ENCODE results near the gene ASXL1.

Gene ASXL1

DNA sequence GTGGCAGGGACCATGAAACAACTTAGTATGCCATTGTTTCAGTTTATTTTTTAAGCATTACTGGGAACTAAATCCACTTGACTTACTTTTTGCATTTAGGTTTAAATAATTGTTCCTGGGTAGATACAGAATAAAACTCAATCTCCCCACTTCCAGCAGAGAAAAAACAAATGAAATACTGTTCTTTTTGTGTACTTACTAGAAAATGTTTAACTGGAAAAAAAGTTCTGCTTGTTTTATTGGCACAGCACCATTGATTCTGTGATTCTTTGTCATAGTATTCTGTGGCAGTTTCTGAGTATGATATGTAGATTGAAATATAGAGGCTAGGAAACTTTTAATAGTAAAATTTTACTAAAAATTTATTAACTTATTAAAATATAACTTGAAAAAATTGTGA, 10.2 kb downstream of the ASXL1 start:
- Histone ChIP-seq H3K9ac (ENCODE audit: low read depth, low read length, poor library complexity) (no peak overlapping the region), H3K18ac (ENCODE audit: low read length) (no peak overlapping the region), H2BK120ac (ENCODE audit: low read depth, low read length) (no peak overlapping the region), H2BK15ac (ENCODE audit: low read length) (no peak overlapping the region), H3K4me3 (ENCODE audit: low read length in 2 of 2) (no peak overlapping the region), H2BK12ac (ENCODE audit: low read length) (no peak overlapping the region), H2AK5ac (ENCODE audit: low read depth, low read length) (no peak overlapping the region), H3K14ac (ENCODE audit: low read length) (no peak overlapping the region), H3K23ac (ENCODE audit: low read depth, low read length, poor library complexity) (no peak overlapping the region), H3K4me2 (ENCODE audit: insufficient read depth, low read length, poor library complexity, severe bottlenecking) (no peak overlapping the region), H4K8ac (ENCODE audit: low read depth, low read length) (no peak overlapping the region), H3K4ac (ENCODE audit: low read length) (no peak overlapping the region), H2BK5ac (ENCODE audit: low read length) (no peak overlapping the region), H3K4me1 (ENCODE audit: control insufficient read depth in 2 of 2, insufficient read depth in 1 of 2, low read depth in 1 of 2, low read length in 2 of 2) (peaks cover 11 to 17% of the 10 kb centered on the region in 2 donors), H3K9me3 (replicated peaks in 1 of 2; ENCODE audit: control insufficient read depth in 2 of 2, insufficient read depth in 1 of 2, low read depth in 1 of 2, low read length in 2 of 2) (no peaks in the 10 kb centered on the region), H3K36me3 (replicated peaks in 1 of 2; ENCODE audit: control insufficient read depth in 2 of 2, insufficient read depth in 2 of 2, low read length in 2 of 2) (peaks cover 6 to 75% of the 10 kb centered on the region in 2 donors), H3K27ac (replicated peaks; ENCODE audit: low read length) (no peak overlapping the region), H4K91ac (ENCODE audit: low read depth, low read length, poor library complexity) (no peak overlapping the region), H3K27me3 (ENCODE audit: control insufficient read depth in 3 of 3, insufficient read depth in 3 of 3, low read depth in 1 of 3, low read length in 3 of 3) (no peaks in the 10 kb centered on the region), H3K79me1 (ENCODE audit: low read depth, low read length) (peaks cover 8% of the 10 kb centered on the region), H2AFZ (ENCODE audit: low read length) (no peak overlapping the region)
- no peak for DNase-seq (ENCODE audit: low spot score)

DNA sequence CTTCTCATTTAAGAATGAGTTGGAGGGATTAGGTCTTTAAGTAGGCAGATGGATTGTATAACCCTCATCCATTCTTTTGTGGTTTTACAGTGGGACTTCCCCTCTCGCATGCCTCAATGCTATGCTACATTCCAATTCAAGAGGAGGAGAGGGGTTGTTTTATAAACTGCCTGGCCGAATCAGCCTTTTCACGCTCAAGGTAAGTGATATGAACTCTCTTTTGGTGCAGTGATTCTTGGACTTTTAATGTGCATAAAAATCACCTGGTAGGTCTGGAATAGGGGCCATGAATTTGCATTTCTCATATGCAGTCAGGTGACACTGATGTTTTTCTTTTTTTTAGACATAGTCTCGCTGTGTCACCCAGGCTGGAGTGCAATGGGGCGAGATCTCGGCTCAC, 10.8 kb downstream of the ASXL1 start:
- no peak overlapping the region for H4K91ac ChIP-seq (ENCODE audit: low read depth, low read length, poor library complexity)
- no peak overlapping the region for H2AK5ac ChIP-seq (ENCODE audit: low read depth, low read length)
- no peak overlapping the region for H3K18ac ChIP-seq (ENCODE audit: low read length)
- H4K8ac ChIP-seq (ENCODE audit: low read depth, low read length) = no peak overlapping the region
- no peak overlapping the region for H2BK12ac ChIP-seq (ENCODE audit: low read length)
- H3K27ac ChIP-seq (replicated peaks; ENCODE audit: low read length) = no peak overlapping the region
- no peak for DNase-seq (ENCODE audit: low spot score)
- H3K36me3 ChIP-seq (replicated peaks in 1 of 2; ENCODE audit: control insufficient read depth in 2 of 2, insufficient read depth in 2 of 2, low read length in 2 of 2) = peaks cover 6 to 81% of the 10 kb centered on the region in 2 donors
- no peak overlapping the region for H3K23ac ChIP-seq (ENCODE audit: low read depth, low read length, poor library complexity)
- no peaks in the 10 kb centered on the region for H3K9me3 ChIP-seq (replicated peaks in 1 of 2; ENCODE audit: control insufficient read depth in 2 of 2, insufficient read depth in 1 of 2, low read depth in 1 of 2, low read length in 2 of 2)
- no peak overlapping the region for H3K14ac ChIP-seq (ENCODE audit: low read length)
- no peak overlapping the region for H2BK5ac ChIP-seq (ENCODE audit: low read length)
- H3K4ac ChIP-seq (ENCODE audit: low read length) = no peak overlapping the region
- H3K9ac ChIP-seq (ENCODE audit: low read depth, low read length, poor library complexity) = no peak overlapping the region
- H2BK15ac ChIP-seq (ENCODE audit: low read length) = no peak overlapping the region
- no CpG with 5 or more reads among the region's 6 CpGs for WGBS, 2 donors (ENCODE audit: extremely low coverage in 2 of 2, insufficient read length in 2 of 2, insufficient replicate concordance in 1 of 2)
- H2AFZ ChIP-seq (ENCODE audit: low read length) = no peak overlapping the region
- H3K79me1 ChIP-seq (ENCODE audit: low read depth, low read length) = peaks cover 8% of the 10 kb centered on the region
- no peak overlapping the region for H3K4me3 ChIP-seq (ENCODE audit: low read length in 2 of 2)
- H3K27me3 ChIP-seq (ENCODE audit: control insufficient read depth in 3 of 3, insufficient read depth in 3 of 3, low read depth in 1 of 3, low read length in 3 of 3) = no peaks in the 10 kb centered on the region
- H3K4me2 ChIP-seq (ENCODE audit: insufficient read depth, low read length, poor library complexity, severe bottlenecking) = no peak overlapping the region
- no peak overlapping the region for H2BK120ac ChIP-seq (ENCODE audit: low read depth, low read length)
- peaks cover 11 to 17% of the 10 kb centered on the region in 2 donors for H3K4me1 ChIP-seq (ENCODE audit: control insufficient read depth in 2 of 2, insufficient read depth in 1 of 2, low read depth in 1 of 2, low read length in 2 of 2)

DNA sequence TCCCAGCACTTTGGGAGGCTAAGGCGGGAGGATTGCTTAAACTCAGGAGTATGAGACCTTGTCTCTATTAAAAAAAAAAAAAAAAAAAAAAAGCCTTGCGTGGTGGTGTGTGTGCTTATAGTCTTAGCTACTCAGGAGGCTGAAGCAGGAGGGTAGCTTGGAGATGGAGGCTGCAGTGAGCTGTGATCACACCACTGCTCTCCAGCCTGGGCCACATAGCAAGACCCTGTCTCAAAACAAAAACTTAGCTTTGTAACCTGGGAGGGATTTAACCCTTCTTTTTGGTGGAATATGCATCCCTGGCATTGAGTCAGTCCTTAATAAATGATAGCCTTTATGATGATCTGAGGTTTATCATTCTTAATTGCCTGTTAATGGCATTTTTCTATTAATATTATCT, 12.8 kb downstream of the ASXL1 start:
- Histone ChIP-seq H4K91ac (ENCODE audit: low read depth, low read length, poor library complexity) (no peak overlapping the region), H3K4me1 (ENCODE audit: control insufficient read depth in 2 of 2, insufficient read depth in 1 of 2, low read depth in 1 of 2, low read length in 2 of 2) (peaks cover 11 to 16% of the 10 kb centered on the region in 2 donors), H3K4me3 (ENCODE audit: low read length in 2 of 2) (no peak overlapping the region), H3K9me3 (replicated peaks in 1 of 2; ENCODE audit: control insufficient read depth in 2 of 2, insufficient read depth in 1 of 2, low read depth in 1 of 2, low read length in 2 of 2) (no peaks in the 10 kb centered on the region), H3K36me3 (replicated peaks in 1 of 2; ENCODE audit: control insufficient read depth in 2 of 2, insufficient read depth in 2 of 2, low read length in 2 of 2) (peaks cover 6 to 94% of the 10 kb centered on the region in 2 donors), H2BK120ac (ENCODE audit: low read depth, low read length) (no peak overlapping the region), H2BK15ac (ENCODE audit: low read length) (no peak overlapping the region), H2BK5ac (ENCODE audit: low read length) (no peak overlapping the region), H3K27me3 (ENCODE audit: control insufficient read depth in 3 of 3, insufficient read depth in 3 of 3, low read depth in 1 of 3, low read length in 3 of 3) (no peaks in the 10 kb centered on the region), H3K4ac (ENCODE audit: low read length) (no peak overlapping the region), H2BK12ac (ENCODE audit: low read length) (no peak overlapping the region), H3K14ac (ENCODE audit: low read length) (no peak overlapping the region), H3K18ac (ENCODE audit: low read length) (no peak overlapping the region), H3K9ac (ENCODE audit: low read depth, low read length, poor library complexity) (no peak overlapping the region), H3K79me1 (ENCODE audit: low read depth, low read length) (peaks cover 5% of the 10 kb centered on the region), H2AFZ (ENCODE audit: low read length) (no peak overlapping the region), H3K4me2 (ENCODE audit: insufficient read depth, low read length, poor library complexity, severe bottlenecking) (no peak overlapping the region), H4K8ac (ENCODE audit: low read depth, low read length) (no peak overlapping the region), H2AK5ac (ENCODE audit: low read depth, low read length) (no peak overlapping the region), H3K27ac (replicated peaks; ENCODE audit: low read length) (no peak overlapping the region), H3K23ac (ENCODE audit: low read depth, low read length, poor library complexity) (no peak overlapping the region)
- WGBS, 2 donors (ENCODE audit: extremely low coverage in 2 of 2, insufficient read length in 2 of 2, insufficient replicate concordance in 1 of 2) = no CpG with 5 or more reads among the region's 2 CpGs
- no peak for DNase-seq (ENCODE audit: low spot score)

DNA sequence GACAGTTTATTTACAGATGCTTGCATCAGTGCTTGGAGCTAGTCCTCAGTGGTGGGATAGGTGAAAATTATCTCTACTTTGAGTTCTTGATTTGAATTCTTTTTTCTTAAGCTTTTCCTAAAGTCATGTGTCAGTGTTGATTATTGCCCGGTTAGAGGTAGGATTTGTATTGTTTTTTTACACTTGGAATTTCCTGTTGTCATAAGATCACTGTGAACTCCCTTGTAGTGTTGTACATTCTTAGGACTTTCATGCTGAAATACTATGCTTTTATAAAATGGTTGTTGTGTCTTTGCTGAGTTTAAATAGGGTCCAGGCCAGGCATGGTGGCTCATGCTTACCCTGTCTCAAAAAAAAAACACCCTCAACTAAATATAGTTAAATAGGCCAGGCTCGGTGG, 20.3 kb downstream of the ASXL1 start:
- H3K4me1 ChIP-seq (ENCODE audit: control insufficient read depth in 2 of 2, insufficient read depth in 1 of 2, low read depth in 1 of 2, low read length in 2 of 2) = no peaks in the 10 kb centered on the region
- H2BK120ac ChIP-seq (ENCODE audit: low read depth, low read length) = no peak overlapping the region
- H2BK12ac ChIP-seq (ENCODE audit: low read length) = no peak overlapping the region
- H3K4me2 ChIP-seq (ENCODE audit: insufficient read depth, low read length, poor library complexity, severe bottlenecking) = no peak overlapping the region
- H3K18ac ChIP-seq (ENCODE audit: low read length) = no peak overlapping the region
- H2BK15ac ChIP-seq (ENCODE audit: low read length) = no peak overlapping the region
- no peak overlapping the region for H4K8ac ChIP-seq (ENCODE audit: low read depth, low read length)
- no peak overlapping the region for H3K4me3 ChIP-seq (ENCODE audit: low read length in 2 of 2)
- no peak overlapping the region for H2AK5ac ChIP-seq (ENCODE audit: low read depth, low read length)
- WGBS, 2 donors (ENCODE audit: extremely low coverage in 2 of 2, insufficient read length in 2 of 2, insufficient replicate concordance in 1 of 2) = no CpG with 5 or more reads among the region's 2 CpGs
- peaks cover 7% of the 10 kb centered on the region for H3K79me1 ChIP-seq (ENCODE audit: low read depth, low read length)
- no peak overlapping the region for H3K4ac ChIP-seq (ENCODE audit: low read length)
- H3K27ac ChIP-seq (replicated peaks; ENCODE audit: low read length) = no peak overlapping the region
- no peak overlapping the region for H2AFZ ChIP-seq (ENCODE audit: low read length)
- peaks cover 2 to 77% of the 10 kb centered on the region in 2 donors for H3K36me3 ChIP-seq (replicated peaks in 1 of 2; ENCODE audit: control insufficient read depth in 2 of 2, insufficient read depth in 2 of 2, low read length in 2 of 2)
- no peak for DNase-seq (ENCODE audit: low spot score)
- no peak overlapping the region for H4K91ac ChIP-seq (ENCODE audit: low read depth, low read length, poor library complexity)
- H3K9ac ChIP-seq (ENCODE audit: low read depth, low read length, poor library complexity) = no peak overlapping the region
- H3K23ac ChIP-seq (ENCODE audit: low read depth, low read length, poor library complexity) = no peak overlapping the region
- H3K27me3 ChIP-seq (ENCODE audit: control insufficient read depth in 3 of 3, insufficient read depth in 3 of 3, low read depth in 1 of 3, low read length in 3 of 3) = no peaks in the 10 kb centered on the region
- no peak overlapping the region for H3K14ac ChIP-seq (ENCODE audit: low read length)
- H3K9me3 ChIP-seq (replicated peaks in 1 of 2; ENCODE audit: control insufficient read depth in 2 of 2, insufficient read depth in 1 of 2, low read depth in 1 of 2, low read length in 2 of 2) = no peaks in the 10 kb centered on the region
- no peak overlapping the region for H2BK5ac ChIP-seq (ENCODE audit: low read length)
